RPMI7951 (cell line): Measurements from ENCODE around the gene AGAP1. TPM values are rescaled to one million over a fixed set of nuclear protein-coding genes. Genes with fewer than 3 reads are reported as not detected.

Experiments
- DNase-seq: peaks from one replicate; pipeline ENCODE4 v3.0.0-alpha.2; 2012; ENCODE audit warnings: low read depth
- total RNA-seq: library from RNA; depleted of rRNA; stranded (reverse); fragments of >200 nt; shearing (Covaris generic); gene quantifications from 2 replicates; pipeline ENCODE4 v1.2.3, GENCODE V29; 2014

The AGAP1 gene
- total RNA-seq, 1 experiment from 2014 or later: 5.4 TPM

DNA sequence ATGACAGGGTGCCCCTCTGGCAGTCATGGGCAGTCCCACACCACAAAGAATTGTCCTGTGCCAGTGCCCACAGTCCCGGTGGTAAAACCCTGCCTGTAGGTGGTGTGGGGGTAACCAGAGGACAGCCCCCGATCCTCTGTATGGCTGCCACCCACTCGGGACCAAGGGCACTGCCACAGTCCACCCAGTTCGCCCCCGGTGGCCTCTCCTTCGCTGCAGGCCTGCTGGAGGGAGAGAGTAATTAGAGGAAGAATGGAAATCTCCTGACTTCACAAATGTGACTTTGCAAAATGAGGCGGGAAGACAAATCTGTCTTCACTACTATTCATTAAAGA is 663.0 kb downstream of the AGAP1 start:
- DNase-seq: no peak

GRCh38 chr2:236157366-236157765 is 663.5 kb downstream of the AGAP1 start:
- no peak for DNase-seq

DNA sequence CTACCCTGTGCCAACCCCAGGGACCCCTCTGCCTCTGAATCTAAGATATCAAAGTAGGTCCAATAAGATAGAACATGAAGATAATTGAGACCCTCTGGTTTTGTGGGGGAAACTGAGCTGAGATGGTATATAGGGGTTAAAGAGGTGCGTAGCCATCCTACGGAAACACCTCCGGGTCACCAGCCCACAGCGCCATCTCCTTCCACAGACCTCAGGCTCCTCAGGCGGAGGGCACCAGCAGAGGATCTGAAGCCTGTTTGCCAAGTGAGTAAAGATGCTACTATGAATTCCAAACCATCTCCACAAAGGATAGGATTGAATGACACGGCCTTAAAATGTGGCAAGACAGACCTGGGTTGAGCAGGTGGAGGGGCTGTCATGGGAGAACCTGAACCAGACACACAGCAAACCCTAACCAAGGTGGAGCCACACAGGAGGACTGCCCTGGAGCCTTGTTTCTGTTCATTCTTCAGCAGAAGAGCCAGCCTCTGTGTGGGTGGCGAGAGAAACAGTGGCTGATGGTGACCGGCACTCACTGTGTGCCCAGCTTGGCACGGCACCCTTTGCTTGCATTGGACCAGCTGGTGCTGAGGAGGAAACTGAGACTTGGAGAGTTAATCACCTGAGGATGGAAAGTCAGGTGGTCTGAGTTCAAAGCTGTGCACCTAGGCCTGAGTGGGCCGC is 664.1 kb downstream of the AGAP1 start:
- DNase-seq: no peak

- DNase-seq: no peak
Measured at GRCh38 chr2:236158969-236159777, 665.3 kb downstream of the AGAP1 start.

- DNase-seq: no peak
Measured at GRCh38 chr2:236159778-236160170, 665.9 kb downstream of the AGAP1 start.

DNA sequence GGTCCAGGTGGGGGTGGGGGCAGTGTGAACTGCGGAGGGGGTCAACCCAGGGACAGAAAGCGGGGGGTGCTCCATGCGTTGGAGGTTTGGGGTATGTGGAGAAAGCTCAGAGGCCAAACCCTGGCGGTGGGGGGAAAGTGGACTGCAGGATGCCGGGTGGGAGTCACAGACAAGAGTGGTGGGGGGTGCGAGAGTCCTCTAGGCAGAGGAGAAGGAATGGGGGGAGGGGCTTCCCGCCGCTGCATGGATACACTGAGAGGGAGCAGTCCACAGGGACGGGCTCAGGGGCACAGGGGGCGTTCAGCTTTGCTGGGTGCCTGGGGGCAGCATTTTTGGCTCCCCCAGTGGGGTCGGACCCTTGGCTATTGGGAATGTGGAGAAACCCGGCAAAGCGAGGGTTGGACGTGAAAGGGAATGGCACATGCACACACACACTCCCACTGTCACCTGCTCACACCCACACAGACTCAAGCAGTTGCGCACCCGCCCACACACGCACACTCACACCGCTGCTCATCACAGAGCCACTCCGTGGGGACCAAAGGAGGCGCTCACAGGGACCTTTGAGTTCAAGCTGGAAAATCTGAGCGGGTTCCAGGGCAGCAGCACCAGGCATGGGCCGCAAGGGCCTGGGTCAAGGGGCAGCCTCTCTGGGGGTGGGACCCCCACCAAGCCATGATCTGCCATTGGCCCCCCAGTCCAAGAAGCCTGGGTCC is 666.7 kb downstream of the AGAP1 start:
- DNase-seq: no peak

DNA sequence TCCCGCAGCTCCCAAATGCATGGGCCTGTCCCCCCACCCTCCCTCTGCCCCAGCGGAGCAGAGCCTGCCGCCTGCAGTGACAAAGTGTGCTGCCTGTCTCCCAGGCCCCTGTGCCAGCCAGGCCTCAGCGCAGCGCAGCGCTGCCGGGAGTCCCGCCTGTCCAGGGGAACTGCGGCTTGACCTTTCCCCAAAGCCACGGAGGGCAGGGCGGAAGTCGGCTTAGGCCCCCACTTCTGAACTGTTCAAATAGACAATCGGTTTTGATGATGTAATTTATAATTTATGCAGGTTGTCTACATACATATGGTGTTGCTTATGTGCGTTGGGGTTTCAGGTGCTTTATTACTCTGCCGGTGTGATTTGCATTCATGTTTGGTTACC is 667.2 kb downstream of the AGAP1 start:
- no peak for DNase-seq

- DNase-seq: no peak
Measured at GRCh38 chr2:236161531-236161930, 667.7 kb downstream of the AGAP1 start.

DNA sequence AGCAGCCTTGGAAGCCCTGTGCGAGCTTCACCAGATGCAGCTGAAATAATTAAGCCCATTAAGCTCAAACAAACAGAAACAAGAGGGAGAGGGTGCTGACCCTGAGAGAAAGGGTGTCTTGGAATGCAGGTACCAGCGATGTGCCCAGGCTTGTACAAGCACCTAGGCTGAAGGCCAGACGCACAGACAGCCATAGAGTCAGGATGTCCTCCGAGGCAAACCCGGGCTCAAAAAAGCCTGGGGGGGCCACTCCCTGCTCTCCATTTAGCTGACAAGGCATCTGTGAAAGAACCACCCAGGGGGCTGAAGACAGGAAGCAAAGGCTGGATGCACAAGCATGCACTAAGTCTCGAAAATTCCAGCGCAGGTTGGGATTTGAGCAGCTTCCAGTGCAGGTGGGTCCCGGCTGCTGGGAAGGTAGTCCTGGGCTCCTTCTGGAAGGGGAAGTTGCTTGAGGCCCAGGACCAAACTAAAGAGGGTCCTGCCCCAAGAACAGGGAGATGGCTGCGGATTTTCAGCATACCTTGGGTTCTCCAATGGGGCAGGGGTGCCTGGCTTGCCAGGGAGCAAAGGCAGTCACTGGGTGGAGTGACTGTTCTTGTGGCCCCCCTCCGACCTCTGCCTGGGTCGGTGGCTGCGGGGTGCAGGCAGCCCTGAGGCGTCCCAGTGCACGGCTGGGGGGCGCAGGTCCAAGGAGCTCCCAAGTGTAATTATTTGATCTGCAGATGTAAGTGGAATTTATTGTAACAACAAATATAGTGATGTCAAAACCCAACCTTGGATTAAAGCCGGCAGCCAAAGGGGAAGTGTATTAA is 668.4 kb downstream of the AGAP1 start:
- DNase-seq: no peak

- no peak for DNase-seq
Measured at GRCh38 chr2:236162882-236163470, 669.1 kb downstream of the AGAP1 start.

DNA sequence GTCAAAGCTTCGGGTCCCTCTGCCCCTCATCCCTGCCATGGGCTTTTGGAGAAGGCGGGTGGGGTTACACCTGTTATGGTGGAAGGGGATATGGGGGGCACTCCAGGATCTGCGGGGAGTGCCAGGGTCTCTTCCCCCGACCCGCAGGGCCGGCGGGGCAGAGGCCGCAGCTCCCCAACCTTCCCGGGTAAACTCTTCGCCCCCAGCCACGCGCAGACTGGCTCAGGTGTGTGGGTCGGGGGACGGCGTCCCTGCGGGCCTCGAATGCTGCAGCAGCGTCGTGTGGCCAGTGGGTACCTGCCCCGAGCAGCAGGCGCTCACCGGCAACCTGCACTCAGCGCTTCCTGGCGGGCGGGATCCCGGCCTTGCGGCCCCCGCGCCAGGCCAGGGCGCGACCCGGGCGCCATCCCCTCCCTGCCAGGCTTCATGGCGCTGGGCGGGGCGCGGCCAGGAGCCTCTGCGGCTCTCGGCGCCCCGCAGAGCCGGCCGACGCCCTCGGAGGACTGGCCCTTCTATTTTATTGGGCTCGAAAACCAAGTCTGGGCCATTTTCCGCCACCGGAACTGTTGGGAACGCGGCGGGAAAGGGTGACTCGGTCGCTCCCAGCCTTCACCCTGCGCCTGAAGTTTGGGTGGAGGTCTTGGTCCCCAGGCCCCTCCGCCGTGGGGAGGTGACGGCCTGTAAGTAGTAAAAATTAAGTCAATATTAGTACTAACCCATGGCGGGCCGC is 669.8 kb downstream of the AGAP1 start:
- DNase-seq: no peak

- DNase-seq: no peak
Measured at GRCh38 chr2:236164201-236164924, 670.5 kb downstream of the AGAP1 start.

DNA sequence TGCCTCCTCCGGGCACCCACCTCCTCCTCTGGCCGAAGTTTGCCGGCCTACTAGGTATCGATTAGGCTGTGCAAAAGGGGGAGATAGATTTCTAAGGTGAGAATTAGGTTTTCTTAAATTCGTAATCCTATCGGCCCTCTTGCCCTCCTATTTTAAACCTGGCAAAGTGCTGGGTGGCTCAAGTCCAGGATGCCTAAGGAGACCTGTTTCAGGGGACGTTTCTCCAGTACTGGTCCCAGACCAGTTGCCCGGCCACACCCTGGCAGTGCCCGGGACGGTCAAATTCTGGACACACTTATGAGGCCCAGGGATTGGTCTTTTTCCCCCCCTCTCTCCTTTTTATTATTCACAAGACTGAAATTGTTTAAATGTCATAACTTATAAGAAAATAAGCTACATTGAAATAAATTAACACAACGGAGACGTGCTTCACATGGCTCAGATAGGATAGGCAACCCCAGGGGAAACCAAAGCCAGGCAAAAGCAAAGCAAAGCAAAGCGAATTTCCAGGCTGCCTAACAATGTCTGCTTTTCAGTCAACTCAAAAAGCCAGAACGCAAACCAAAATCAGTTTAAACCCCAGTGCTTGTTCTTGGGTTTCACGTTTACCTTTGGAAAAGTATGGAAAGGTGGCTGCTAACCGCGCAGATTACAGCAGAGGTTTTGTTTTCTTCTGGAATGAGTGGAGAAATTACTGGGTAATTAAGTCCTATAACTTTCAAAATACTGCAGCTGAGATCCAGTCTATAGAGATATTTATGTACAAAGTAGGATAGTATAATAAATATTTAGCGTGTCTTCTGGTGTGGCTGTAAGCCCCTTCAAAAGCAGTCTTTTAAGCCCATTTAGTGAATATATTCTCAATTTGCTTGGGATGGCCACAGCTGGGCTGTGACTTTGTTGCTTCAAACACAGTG is 671.3 kb downstream of the AGAP1 start:
- no peak for DNase-seq

DNA sequence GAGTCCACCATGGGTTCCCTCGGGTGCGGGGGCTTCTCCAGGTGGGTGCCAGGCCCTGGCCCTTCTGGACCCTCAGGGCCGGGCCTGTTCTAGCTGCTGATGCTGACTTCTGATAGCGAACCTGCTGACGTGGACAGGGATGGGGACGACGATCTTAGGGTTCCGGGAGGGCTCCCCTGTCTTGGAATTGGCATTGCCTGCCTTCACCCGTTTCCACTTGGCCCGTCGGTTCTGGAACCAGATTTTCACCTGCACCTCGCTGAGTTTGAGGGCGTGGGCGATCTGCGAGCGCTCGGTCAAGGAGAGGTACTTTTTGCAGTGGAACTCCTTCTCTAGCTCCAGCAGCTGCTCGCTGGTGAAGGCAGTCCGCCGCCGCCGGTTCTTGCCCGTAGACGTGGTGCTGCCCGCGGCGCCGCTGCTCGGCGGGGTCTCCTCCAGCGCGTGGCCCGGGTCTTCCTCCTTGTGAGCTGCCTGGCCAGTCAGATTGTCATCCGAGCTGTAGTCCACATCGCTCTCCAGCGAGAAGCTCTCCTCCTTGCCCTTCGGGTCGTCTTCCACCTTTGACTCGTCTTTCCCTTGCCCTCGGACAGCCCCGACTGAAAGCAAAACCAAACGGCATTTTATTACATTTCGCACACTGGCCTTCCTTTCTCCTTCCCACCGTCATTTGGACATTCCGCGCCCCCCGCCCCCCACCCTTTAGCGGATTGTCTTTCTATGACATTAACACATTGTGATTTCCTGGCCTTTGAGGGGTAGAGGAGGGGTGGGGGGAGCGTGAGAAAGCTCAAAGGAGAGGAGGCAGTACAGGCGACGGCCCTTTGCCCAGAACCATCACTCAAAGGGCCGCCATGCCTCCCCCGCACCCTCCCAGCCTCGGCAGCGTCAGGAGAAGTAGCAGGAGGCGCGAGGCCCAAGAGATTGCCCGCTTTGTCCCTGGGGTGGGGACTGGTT is 672.3 kb downstream of the AGAP1 start:
- DNase-seq: no peak

DNA sequence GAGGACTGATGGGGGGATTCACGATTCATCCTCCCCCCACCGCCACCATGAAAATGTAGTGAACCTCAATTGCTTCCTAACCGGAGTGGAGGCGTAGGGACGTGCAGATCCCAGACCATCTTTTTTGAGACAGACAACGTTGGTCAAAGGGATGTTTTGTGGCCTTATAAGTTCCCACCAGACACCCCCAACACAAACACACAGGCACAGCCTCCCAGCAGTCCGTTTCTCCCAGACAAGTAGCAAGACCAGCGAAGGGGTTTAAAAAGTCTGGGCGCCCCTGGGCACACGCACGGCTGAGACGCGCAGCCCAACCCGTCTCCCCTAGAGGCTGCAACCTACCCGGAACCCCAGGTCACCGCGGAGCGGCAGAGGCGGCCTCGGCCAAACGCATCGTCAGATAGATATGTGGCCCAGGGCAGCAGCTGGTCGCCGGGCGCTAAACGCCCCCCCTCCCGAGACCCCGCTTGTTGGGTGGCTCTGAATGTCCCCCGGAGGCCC is 673.0 kb downstream of the AGAP1 start:
- DNase-seq: no peak

GRCh38 chr2:236167297-236168109 is 673.7 kb downstream of the AGAP1 start:
- peak; percentile 55 for DNase-seq
